ENCODE measurements around the gene FILIP1. TPM values are rescaled to one million over a fixed set of nuclear protein-coding genes. Genes with fewer than 3 reads are reported as not detected.

Gene FILIP1
- total RNA-seq, 2 donors from 2014 or later: 3.0 to 6.5 TPM

GRCh38 chr6:75484535-75484934, 9.1 kb downstream of the FILIP1 start:
- Histone ChIP-seq H3K27me3 (no peaks in the 10 kb centered on the region), H3K4me1 (no peaks in the 10 kb centered on the region), H3K36me3 (replicated peaks in 1 of 2; ENCODE audit: insufficient read depth in 1 of 2, low read depth in 2 of 2) (no peaks in the 10 kb centered on the region), H3K9me3 (no peaks in the 10 kb centered on the region), H3K4me3 (no peak overlapping the region), H3K27ac (no peak overlapping the region)
- TF ChIP-seq CTCF (IDR thresholded peaks at IDR 0.05): no peak
- no peak for TF ChIP-seq POLR2A (IDR thresholded peaks at IDR 0.05)
- ATAC-seq: no peak
- DNase-seq: no peak
- intact Hi-C loops (cut with DNase I): no loop called here

- ATAC-seq (no peak), DNase-seq (no peak)
- Histone ChIP-seq H3K36me3 (replicated peaks in 1 of 2; ENCODE audit: insufficient read depth in 1 of 2, low read depth in 2 of 2) (no peaks in the 10 kb centered on the region), H3K4me3 (no peak overlapping the region), H3K9me3 (no peaks in the 10 kb centered on the region), H3K4me1 (no peaks in the 10 kb centered on the region), H3K27ac (no peak overlapping the region), H3K27me3 (no peaks in the 10 kb centered on the region)
- TF ChIP-seq POLR2A (IDR thresholded peaks at IDR 0.05) (no peak), CTCF (IDR thresholded peaks at IDR 0.05) (no peak)
- WGBS, 2 donors: 60 to 64% methylated on average over 3 of the region's 3 CpGs
- intact Hi-C loops (cut with DNase I): no loop called here
These were observed 10.3 kb downstream of the FILIP1 start for GRCh38 chr6:75483136-75483952.

GRCh38 chr6:75481936-75482593, 11.5 kb downstream of the FILIP1 start:
- Histone ChIP-seq H3K27me3 (no peaks in the 10 kb centered on the region), H3K27ac (no peak overlapping the region), H3K4me3 (no peak overlapping the region), H3K9me3 (no peaks in the 10 kb centered on the region), H3K4me1 (no peaks in the 10 kb centered on the region), H3K36me3 (replicated peaks in 1 of 2; ENCODE audit: insufficient read depth in 1 of 2, low read depth in 2 of 2) (no peaks in the 10 kb centered on the region)
- intact Hi-C loops (cut with DNase I): no loop called here
- no peak for ATAC-seq
- no peak for DNase-seq
- TF ChIP-seq POLR2A (IDR thresholded peaks at IDR 0.05) (no peak), CTCF (IDR thresholded peaks at IDR 0.05) (no peak)
- 74 to 83% methylated on average over 4 of the region's 4 CpGs for WGBS, 2 donors

GRCh38 chr6:75481394-75481793, 12.2 kb downstream of the FILIP1 start:
- 73 to 75% methylated on average over 1 of the region's 1 CpG for WGBS, 2 donors
- no peaks in the 10 kb centered on the region for H3K9me3 ChIP-seq
- no peak overlapping the region for H3K27ac ChIP-seq

More at GRCh38 chr6:75481394-75481793, 12.2 kb downstream of the FILIP1 start:
- Histone ChIP-seq H3K4me3 (no peak overlapping the region), H3K27me3 (no peaks in the 10 kb centered on the region), H3K4me1 (no peaks in the 10 kb centered on the region), H3K36me3 (replicated peaks in 1 of 2; ENCODE audit: insufficient read depth in 1 of 2, low read depth in 2 of 2) (no peaks in the 10 kb centered on the region)
- TF ChIP-seq CTCF (IDR thresholded peaks at IDR 0.05) (no peak), POLR2A (IDR thresholded peaks at IDR 0.05) (no peak)
- DNase-seq (no peak), ATAC-seq (no peak)
- intact Hi-C loops (cut with DNase I): no loop called here

All from body of pancreas (tissue), 4 donors.